Breast epithelium (tissue), 3 donors: Measurements from ENCODE around the gene EHD4.

Source experiments
- POLR2A ChIP-seq: fragments of 450-650 bp; IDR thresholded peaks from one replicate; pipeline ENCODE4 v1.6.1; 2016; ENCODE audit warnings: antibody characterized with exemption, mild to moderate bottlenecking, moderate library complexity
- POLR2AphosphoS5 ChIP-seq, 3 donors: sonication (generic); formaldehyde crosslinking; IDR thresholded peaks; one replicate each; pipeline ENCODE4 v1.6.1; 2017; ENCODE audit warnings: antibody characterized with exemption in 3 of 3
- TF ChIP-seq, protein P1 (sequence below), 3 donors: fragments of 450-650 bp; IDR thresholded peaks; one replicate each; pipeline ENCODE4 v1.5.1; 2016 to 2017; ENCODE audit warnings: antibody characterized with exemption in 3 of 3, mild to moderate bottlenecking in 3 of 3, moderate library complexity in 3 of 3

- TF ChIP-seq, protein P1, sequence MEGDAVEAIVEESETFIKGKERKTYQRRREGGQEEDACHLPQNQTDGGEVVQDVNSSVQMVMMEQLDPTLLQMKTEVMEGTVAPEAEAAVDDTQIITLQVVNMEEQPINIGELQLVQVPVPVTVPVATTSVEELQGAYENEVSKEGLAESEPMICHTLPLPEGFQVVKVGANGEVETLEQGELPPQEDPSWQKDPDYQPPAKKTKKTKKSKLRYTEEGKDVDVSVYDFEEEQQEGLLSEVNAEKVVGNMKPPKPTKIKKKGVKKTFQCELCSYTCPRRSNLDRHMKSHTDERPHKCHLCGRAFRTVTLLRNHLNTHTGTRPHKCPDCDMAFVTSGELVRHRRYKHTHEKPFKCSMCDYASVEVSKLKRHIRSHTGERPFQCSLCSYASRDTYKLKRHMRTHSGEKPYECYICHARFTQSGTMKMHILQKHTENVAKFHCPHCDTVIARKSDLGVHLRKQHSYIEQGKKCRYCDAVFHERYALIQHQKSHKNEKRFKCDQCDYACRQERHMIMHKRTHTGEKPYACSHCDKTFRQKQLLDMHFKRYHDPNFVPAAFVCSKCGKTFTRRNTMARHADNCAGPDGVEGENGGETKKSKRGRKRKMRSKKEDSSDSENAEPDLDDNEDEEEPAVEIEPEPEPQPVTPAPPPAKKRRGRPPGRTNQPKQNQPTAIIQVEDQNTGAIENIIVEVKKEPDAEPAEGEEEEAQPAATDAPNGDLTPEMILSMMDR (IDR thresholded peaks at IDR 0.05), result no peak
- no peak for TF ChIP-seq POLR2A
- no peak for TF ChIP-seq POLR2AphosphoS5 (IDR thresholded peaks at IDR 0.05)
Observed at GRCh38 chr15:41954036-41954435, 18.3 kb downstream of the EHD4 start.
